IPS-11a (cell line): ENCODE results near the gene MARVELD3.

Experiments
- H3K4me3 ChIP-seq: one replicate; pipeline ENCODE4 v1.5.1; 2013; ENCODE audit warnings: low read depth, low read length, control low read depth

MARVELD3 gene

GRCh38 chr16:71622088-71622487 lies 3.9 kb upstream of the MARVELD3 start:
- no peak overlapping the region for H3K4me3 ChIP-seq

- no peak overlapping the region for H3K4me3 ChIP-seq
These were observed 2.4 kb upstream of the MARVELD3 start for GRCh38 chr16:71623597-71623996.

- H3K4me3 ChIP-seq: peak overlapping the region; percentile 30
These were observed 702 bp upstream of the MARVELD3 start for GRCh38 chr16:71625113-71625850.

- H3K4me3 ChIP-seq: peak overlapping the region; percentile 78
These were observed 852 bp downstream of the MARVELD3 start for GRCh38 chr16:71626858-71627213.

- H3K4me3 ChIP-seq: no peak overlapping the region
These were observed 1.8 kb downstream of the MARVELD3 start for GRCh38 chr16:71627731-71628181.

GRCh38 chr16:71628810-71629209 lies 2.8 kb downstream of the MARVELD3 start:
- no peak overlapping the region for H3K4me3 ChIP-seq

- H3K4me3 ChIP-seq: no peak overlapping the region
These were observed 3.5 kb downstream of the MARVELD3 start for GRCh38 chr16:71629278-71630016.

GRCh38 chr16:71630808-71631207 lies 4.8 kb downstream of the MARVELD3 start:
- no peak overlapping the region for H3K4me3 ChIP-seq

GRCh38 chr16:71631776-71632175 lies 5.8 kb downstream of the MARVELD3 start:
- no peak overlapping the region for H3K4me3 ChIP-seq

- H3K4me3 ChIP-seq: no peak overlapping the region
These were observed 9.6 kb downstream of the MARVELD3 start for GRCh38 chr16:71635632-71636031.

- H3K4me3 ChIP-seq: no peak overlapping the region
These were observed 11.4 kb downstream of the MARVELD3 start for GRCh38 chr16:71637398-71637797.

- H3K4me3 ChIP-seq: no peak overlapping the region
These were observed 19.5 kb downstream of the MARVELD3 start for GRCh38 chr16:71645450-71645849.

- H3K4me3 ChIP-seq: no peak overlapping the region
These were observed 21.4 kb downstream of the MARVELD3 start for GRCh38 chr16:71647391-71647790.

- H3K4me3 ChIP-seq: no peak overlapping the region
These were observed 22.2 kb downstream of the MARVELD3 start for GRCh38 chr16:71648162-71648561.

- no peak overlapping the region for H3K4me3 ChIP-seq
These were observed 22.9 kb downstream of the MARVELD3 start for GRCh38 chr16:71648921-71649320.

- no peak overlapping the region for H3K4me3 ChIP-seq
These were observed 23.7 kb downstream of the MARVELD3 start for GRCh38 chr16:71649704-71650103.

GRCh38 chr16:71658771-71659170 lies 32.8 kb downstream of the MARVELD3 start:
- H3K4me3 ChIP-seq: no peak overlapping the region

- H3K4me3 ChIP-seq: no peak overlapping the region
These were observed 33.5 kb downstream of the MARVELD3 start for GRCh38 chr16:71659471-71659870.

- H3K4me3 ChIP-seq: no peak overlapping the region
These were observed 40.3 kb downstream of the MARVELD3 start for GRCh38 chr16:71666264-71666663.

GRCh38 chr16:71666928-71667707 lies 41.1 kb downstream of the MARVELD3 start:
- no peak overlapping the region for H3K4me3 ChIP-seq

GRCh38 chr16:71669926-71670536 lies 44.0 kb downstream of the MARVELD3 start:
- H3K4me3 ChIP-seq: no peak overlapping the region
